GM08714 (cell line): Measurements from ENCODE around the gene DHRS7B.

Experiments used
- H3K4me3 ChIP-seq: fragments of 200-500 bp; sonication (Bioruptor generic); 2 replicates; pipeline ENCODE4 v1.5.1; 2014; ENCODE audit warnings: mild to moderate bottlenecking, low read length, inconsistent platforms
- ZNF274 ChIP-seq: IDR thresholded peaks from 2 replicates; pipeline ENCODE4 v1.6.1; 2012; ENCODE audit warnings: mild to moderate bottlenecking, low read depth, low read length

The DHRS7B gene

DNA sequence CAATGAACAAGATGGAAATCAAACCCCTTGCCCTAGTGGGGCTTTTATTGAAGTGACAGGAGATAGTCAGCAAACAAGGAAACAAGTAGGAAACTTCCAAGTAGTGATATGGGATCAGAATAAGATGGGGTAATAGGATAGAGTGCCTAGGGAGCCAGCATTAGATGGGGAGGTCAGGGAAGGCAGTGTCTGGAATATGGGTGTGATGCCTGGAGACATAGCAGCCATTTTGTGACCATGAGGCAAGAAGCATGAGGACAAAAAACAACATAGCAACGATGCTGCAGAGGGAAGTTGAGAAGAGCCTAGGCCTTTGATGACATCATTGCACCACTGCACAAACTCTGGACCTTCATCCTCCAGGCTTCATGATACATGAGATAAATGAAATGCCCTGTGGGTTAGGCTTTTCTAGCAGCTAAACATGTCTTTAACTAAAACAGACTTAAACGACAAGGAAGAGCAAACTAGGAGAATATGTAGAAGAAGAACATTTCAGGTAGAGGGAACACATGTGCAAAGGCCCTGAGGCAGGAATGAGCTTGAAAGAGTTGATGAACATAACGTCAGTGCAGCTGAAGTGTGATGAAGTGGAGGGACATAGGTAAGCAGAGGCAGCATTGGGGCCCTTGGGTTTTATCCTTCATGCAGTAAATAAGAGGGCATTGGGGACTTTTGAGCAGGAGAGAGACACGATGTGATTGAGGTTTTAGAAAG, 105.4 kb downstream of the DHRS7B start:
- TF ChIP-seq ZNF274: no peak
- H3K4me3 ChIP-seq: no peak overlapping the region

DNA sequence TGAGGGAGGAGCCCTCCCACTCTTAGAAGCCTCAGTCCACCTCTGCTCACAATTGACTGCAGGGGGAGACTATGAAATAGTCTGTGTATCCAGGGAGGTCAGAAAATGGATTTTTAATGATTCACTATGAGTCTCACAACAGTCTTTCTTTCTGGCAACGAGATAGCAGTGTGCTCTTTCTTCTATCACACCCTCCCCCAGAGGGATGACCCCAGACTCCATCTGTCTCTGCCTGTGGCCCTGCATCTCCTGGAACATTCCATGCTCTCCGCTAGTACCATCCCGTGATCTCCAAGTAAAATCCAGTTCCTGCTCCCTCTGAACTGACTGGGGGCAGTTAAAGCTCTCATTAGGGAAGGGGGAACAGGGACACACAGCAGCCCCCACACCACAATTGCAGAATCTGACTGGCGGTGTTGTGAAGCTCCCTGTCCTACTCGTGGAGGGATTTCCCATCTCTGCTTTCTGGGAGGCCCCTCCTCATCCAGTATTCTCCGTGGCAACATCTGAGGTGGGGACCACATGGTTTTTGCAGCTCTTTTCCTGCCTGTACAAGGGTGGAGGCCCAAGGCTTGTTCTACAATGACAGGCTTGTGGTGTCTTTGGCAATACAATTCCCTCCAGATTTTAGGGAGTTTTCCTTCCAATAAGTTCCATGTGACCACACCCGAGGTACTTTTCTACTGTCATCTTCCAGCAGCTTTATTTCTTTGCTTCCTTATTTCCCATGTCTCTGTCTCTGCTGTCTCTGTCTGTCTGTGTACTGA, 107.0 kb downstream of the DHRS7B start:
- H3K4me3 ChIP-seq: no peak overlapping the region
- no peak for TF ChIP-seq ZNF274

DNA sequence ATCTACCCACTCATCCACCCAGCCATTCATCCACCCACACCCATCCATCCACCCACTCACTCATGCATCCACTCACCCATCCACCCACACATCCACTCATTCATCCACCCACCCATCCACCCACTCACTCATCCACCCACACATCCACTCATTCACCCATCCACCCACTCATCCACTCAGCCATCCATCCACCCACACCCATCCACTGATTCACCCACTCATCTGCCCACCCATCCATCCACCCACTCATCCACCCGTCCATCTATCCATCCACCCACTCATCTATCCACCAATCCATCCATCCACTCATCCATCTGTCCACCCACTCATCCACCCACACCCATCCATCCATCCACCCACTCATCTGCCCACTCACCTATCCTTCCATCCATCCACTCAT, 109.2 kb downstream of the DHRS7B start:
- TF ChIP-seq ZNF274: no peak

DNA sequence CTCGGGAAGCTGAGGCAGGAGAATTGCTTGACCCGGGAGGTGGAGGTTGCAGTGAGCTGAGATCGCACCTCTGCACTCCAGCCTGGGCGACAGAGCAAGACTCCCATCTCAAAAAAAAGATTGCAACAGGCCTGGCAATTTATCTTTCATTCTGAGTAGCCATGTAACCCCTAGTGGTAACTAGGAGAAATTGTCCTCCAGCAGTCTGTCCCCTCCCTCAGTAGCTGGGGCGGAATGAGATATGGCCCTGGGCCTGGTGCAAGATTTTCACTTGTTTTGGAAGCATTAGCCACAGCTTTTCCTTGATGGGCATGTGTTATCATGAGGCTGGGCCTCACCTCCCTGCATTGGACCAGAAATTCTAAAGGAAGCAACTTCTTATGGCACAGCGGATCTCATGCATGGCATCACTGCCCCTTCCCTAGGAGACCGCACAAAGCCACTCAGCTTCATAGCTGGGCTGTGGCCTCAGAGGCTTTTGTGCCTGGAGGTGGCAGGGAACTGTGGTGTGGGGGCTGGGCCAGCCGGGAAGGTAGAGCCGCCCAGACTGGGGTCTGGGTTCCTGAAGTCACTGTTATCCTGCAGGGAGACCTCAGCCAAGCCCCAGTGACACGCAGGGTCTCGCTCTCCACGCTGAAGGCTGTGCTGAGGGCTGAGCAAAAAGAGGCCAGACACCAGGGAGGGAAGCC, 113.1 kb downstream of the DHRS7B start:
- H3K4me3 ChIP-seq: no peak overlapping the region
- TF ChIP-seq ZNF274: no peak

More for the DNA sequence above, 109.2 kb downstream of the DHRS7B start:
- no peak overlapping the region for H3K4me3 ChIP-seq

DNA sequence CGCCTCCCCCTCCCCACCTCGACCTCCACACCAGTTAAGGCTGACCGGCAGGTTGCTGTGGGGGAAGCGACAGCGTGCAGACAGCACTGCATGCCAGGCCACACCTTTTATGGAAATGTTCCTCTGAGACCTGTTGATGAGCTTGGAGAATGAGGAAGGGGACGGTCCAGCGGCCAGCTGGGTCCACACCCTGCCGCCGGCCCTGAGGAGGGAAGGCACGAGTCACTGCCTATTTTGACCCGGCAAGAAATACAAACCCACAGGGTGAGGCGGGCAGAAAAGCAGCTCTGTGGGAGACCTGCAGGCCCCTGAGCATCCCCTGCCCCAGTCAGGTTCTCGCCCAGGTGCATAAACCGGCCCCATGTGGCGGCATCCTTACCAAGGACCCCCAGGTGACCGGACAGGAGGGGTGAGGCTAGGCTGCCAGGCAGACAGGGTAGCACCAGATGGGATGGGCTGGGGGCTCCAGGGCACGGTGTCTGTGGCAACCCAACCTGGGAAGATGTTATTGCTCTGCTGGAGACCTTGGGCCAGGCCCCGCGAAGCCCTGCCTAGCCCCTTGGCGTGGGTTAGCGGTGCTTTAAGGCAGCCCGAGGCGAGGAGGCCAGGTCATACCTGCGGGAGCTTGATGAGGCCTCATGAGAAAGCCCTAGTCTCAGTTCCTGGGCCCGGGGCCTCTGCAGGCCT, 113.7 kb downstream of the DHRS7B start:
- no peak for TF ChIP-seq ZNF274
- H3K4me3 ChIP-seq: no peak overlapping the region
